IMR-90 (cell line): ENCODE data around the gene TNFSF13B. TPM values are rescaled to one million over a fixed set of nuclear protein-coding genes. Genes with fewer than 3 reads are reported as not detected.

ENCODE experiments used
- ATAC-seq: fragments of 200-7000 bp; cut with Tn5 transposase; 2 replicates; pipeline ENCODE4 v1.9.1; 2020; ENCODE audit warnings: low read depth, mild to moderate bottlenecking, moderate library complexity
- BruUV-seq: library from RNA; stranded (reverse); fragments of 400-500 nt; replicated peaks from 2 replicates; lab custom pipeline; 2021; lab: Mats Ljungman, UMichigan
- CTCF ChIA-PET: fragments of 300-600 bp; formaldehyde crosslinking; extraction: SDS; loops from one replicate; lab custom pipeline; 2021; ENCODE audit warnings: antibody characterized with exemption; lab: Yijun Ruan, JAX
- POLR2A ChIA-PET: fragments of 300-600 bp; sonication (Branson Sonifier 250); formaldehyde crosslinking; loops from one replicate; lab custom pipeline; 2022; ENCODE audit warnings: antibody characterized with exemption; ENCODE audit not compliant: unreplicated experiment; lab: Charles Lee
- DNase-seq: peaks from one replicate; pipeline ENCODE4 v3.0.0; 2013
- H2AFZ ChIP-seq: replicated peaks from 2 replicates; pipeline ENCODE3; 2013; ENCODE audit warnings: low read length, mild to moderate bottlenecking; ENCODE audit not compliant: poor library complexity
- H2AK5ac ChIP-seq: 2 replicates; pipeline ENCODE4 v1.6.1; 2013; ENCODE audit warnings: low read depth, low read length, inconsistent platforms
- H2AK9ac ChIP-seq: replicated peaks from 2 replicates; pipeline ENCODE3; 2013; ENCODE audit warnings: mild to moderate bottlenecking, low read depth, low read length, moderate library complexity; ENCODE audit not compliant: poor library complexity
- H2BK120ac ChIP-seq: 2 replicates; pipeline ENCODE4 v1.6.1; 2013; ENCODE audit warnings: low read depth, low read length, inconsistent platforms
- H2BK15ac ChIP-seq: 3 replicates; pipeline ENCODE4 v1.6.1; 2013; ENCODE audit warnings: low read depth, low read length, inconsistent platforms
- H2BK20ac ChIP-seq: 2 replicates; pipeline ENCODE4 v1.6.1; 2013; ENCODE audit warnings: low read depth, mild to moderate bottlenecking, inconsistent platforms, low read length, moderate library complexity
- H2BK5ac ChIP-seq: 2 replicates; pipeline ENCODE4 v1.6.1; 2013; ENCODE audit warnings: mild to moderate bottlenecking, low read depth, low read length, inconsistent platforms; ENCODE audit not compliant: poor library complexity, severe bottlenecking
- H3K14ac ChIP-seq: replicated peaks from 2 replicates; pipeline ENCODE4 v1.6.1; 2013; ENCODE audit warnings: low read depth, low read length, inconsistent platforms
- H3K18ac ChIP-seq: 2 replicates; pipeline ENCODE4 v1.6.1; 2013; ENCODE audit warnings: low read depth, low read length, control low read depth
- H3K23ac ChIP-seq: 2 replicates; pipeline ENCODE4 v1.6.1; 2013; ENCODE audit warnings: low read depth, low read length, inconsistent platforms
- H3K27ac ChIP-seq: 2 replicates; pipeline ENCODE4 v1.5.1; 2013; ENCODE audit warnings: mild to moderate bottlenecking, control low read depth, low read length; ENCODE audit not compliant: insufficient read depth
- H3K27me3 ChIP-seq: 2 replicates; pipeline ENCODE4 v1.6.1; 2013; ENCODE audit warnings: low read length; ENCODE audit not compliant: control insufficient read depth, insufficient read depth
- H3K36me3 ChIP-seq: 2 replicates; pipeline ENCODE4 v1.6.1; 2013; ENCODE audit warnings: low read length, mixed read lengths; ENCODE audit not compliant: control insufficient read depth, insufficient read depth
- H3K4ac ChIP-seq: 2 replicates; pipeline ENCODE4 v1.6.1; 2013; ENCODE audit warnings: low read depth, low read length, inconsistent platforms
- H3K4me1 ChIP-seq: 2 replicates; pipeline ENCODE4 v1.6.1; 2013; ENCODE audit warnings: low read length, mixed read lengths; ENCODE audit not compliant: control insufficient read depth, insufficient read depth
- H3K4me2 ChIP-seq: 2 replicates; pipeline ENCODE4 v1.6.1; 2013; ENCODE audit warnings: low read depth, mild to moderate bottlenecking, control low read depth, low read length, moderate library complexity
- H3K4me3 ChIP-seq: 2 replicates; pipeline ENCODE4 v1.5.1; 2013; ENCODE audit warnings: low read depth, mild to moderate bottlenecking, control low read depth, low read length, moderate library complexity; ENCODE audit not compliant: insufficient read depth
- H3K56ac ChIP-seq: 2 replicates; pipeline ENCODE4 v1.6.1; 2013; ENCODE audit warnings: low read length, inconsistent platforms; ENCODE audit not compliant: insufficient read depth; ENCODE audit errors: extremely low read depth
- H3K79me1 ChIP-seq, 2 experiments: 2 replicates each; pipeline ENCODE4 v1.6.1; 2013; ENCODE audit warnings: low read length in 2 of 2, inconsistent platforms in 1 of 2, low read depth in 1 of 2
- H3K9ac ChIP-seq: 2 replicates; pipeline ENCODE4 v1.6.1; 2013; ENCODE audit warnings: low read depth, low read length, control low read depth
- H3K9me1 ChIP-seq: 2 replicates; pipeline ENCODE4 v1.6.1; 2013; ENCODE audit warnings: low read length, inconsistent platforms; ENCODE audit not compliant: insufficient read depth
- H3K9me3 ChIP-seq: 2 replicates; pipeline ENCODE4 v1.6.1; 2013; ENCODE audit warnings: low read length; ENCODE audit not compliant: control insufficient read depth, insufficient read depth
- H4K20me1 ChIP-seq: 2 replicates; pipeline ENCODE4 v1.6.1; 2013; ENCODE audit warnings: low read length, inconsistent platforms; ENCODE audit not compliant: insufficient read depth
- H4K5ac ChIP-seq: 2 replicates; pipeline ENCODE4 v1.6.1; 2013; ENCODE audit warnings: mild to moderate bottlenecking, low read depth, low read length, control low read depth
- H4K8ac ChIP-seq, 2 experiments: 2 replicates each; pipeline ENCODE4 v1.6.1; 2013; ENCODE audit warnings: low read depth in 2 of 2, low read length in 2 of 2, control low read depth in 1 of 2, inconsistent platforms in 1 of 2
- H4K91ac ChIP-seq: 2 replicates; pipeline ENCODE4 v1.6.1; 2013; ENCODE audit warnings: low read depth, low read length, inconsistent platforms; ENCODE audit not compliant: insufficient read depth
- BHLHE40 ChIP-seq: fragments of 150-350 bp; IDR thresholded peaks from 2 replicates; pipeline ENCODE4 v1.6.1; 2016; ENCODE audit warnings: mild to moderate bottlenecking, low read depth, low read length
- CHD1 ChIP-seq: IDR thresholded peaks from 2 replicates; pipeline ENCODE4 v1.6.1; 2012; ENCODE audit warnings: low read depth, low read length, improper control_type of control experiment
- ELK1 ChIP-seq: fragments of 150-350 bp; IDR thresholded peaks from 2 replicates; pipeline ENCODE4 v1.6.1; 2016; ENCODE audit warnings: low read depth, mild to moderate bottlenecking, low read length, moderate library complexity, borderline replicate concordance
- FOS ChIP-seq: fragments of 150-350 bp; IDR thresholded peaks from 2 replicates; pipeline ENCODE4 v1.6.1; 2016; ENCODE audit warnings: low read depth, low read length
- MAFK ChIP-seq: IDR thresholded peaks from 2 replicates; pipeline ENCODE4 v1.6.1; 2012; ENCODE audit warnings: low read depth, low read length, improper control_type of control experiment
- MAZ ChIP-seq: IDR thresholded peaks from 2 replicates; pipeline ENCODE4 v1.6.1; 2012; ENCODE audit warnings: low read depth, mild to moderate bottlenecking, low read length, improper control_type of control experiment, moderate library complexity, borderline replicate concordance
- MXI1 ChIP-seq: IDR thresholded peaks from 2 replicates; pipeline ENCODE4 v1.6.1; 2012; ENCODE audit warnings: low read depth, mild to moderate bottlenecking, low read length, moderate library complexity, borderline replicate concordance
- NFE2L2 ChIP-seq: fragments of 150-350 bp; IDR thresholded peaks from 2 replicates; pipeline ENCODE4 v1.6.1; 2016; ENCODE audit warnings: low read depth, mild to moderate bottlenecking, low read length
- POLR2A ChIP-seq: IDR thresholded peaks from 2 replicates; pipeline ENCODE4 v1.6.1; 2012; ENCODE audit warnings: mild to moderate bottlenecking, low read depth, low read length
- RAD21 ChIP-seq: IDR thresholded peaks from 2 replicates; pipeline ENCODE4 v1.6.1; 2012; ENCODE audit warnings: low read length, improper control_type of control experiment
- RFX5 ChIP-seq: IDR thresholded peaks from 2 replicates; pipeline ENCODE4 v1.8.0; 2012; ENCODE audit warnings: low read depth, mild to moderate bottlenecking, low read length, moderate library complexity
- SMC3 ChIP-seq: fragments of 150-350 bp; IDR thresholded peaks from 2 replicates; pipeline ENCODE4 v1.6.1; 2016; ENCODE audit warnings: low read depth, mild to moderate bottlenecking, antibody characterized with exemption, low read length, moderate library complexity
- WGBS, 2 experiments: methylation state at CpG; one replicate each; pipeline versions ENCODE4 v1.1.5 to v1.1.7; 2013; ENCODE audit warnings: missing lambda C conversion rate in 2 of 2; ENCODE audit not compliant: insufficient read length in 1 of 2; ENCODE audit errors: extremely low coverage in 2 of 2; 5-methylcytosine and 5-hydroxymethylcytosine counted together
- dilution Hi-C: fragments of 300-500 bp; cut with HindIII; formaldehyde crosslinking; loops from one replicate; pipeline ENCODE4 v1.14.3; 2018; ENCODE audit warnings: low sequenced_read_pairs; ENCODE audit not compliant: unreplicated experiment
- in situ Hi-C: fragments of 300-500 bp; cut with MboI; formaldehyde crosslinking; loops from 3 replicates; pipeline ENCODE4 v1.14.3; 2019; ENCODE audit warnings: low sequenced_read_pairs, inconsistent platforms, mixed read lengths
- intact Hi-C: fragments of 100-400 bp; cut with micrococcal nuclease; formaldehyde crosslinking; loops from 2 replicates; pipeline ENCODE4 v1.10.0; 2022
- polyA plus RNA-seq, 3 experiments: library from polyadenylated mRNA; depleted of rRNA; stranded (reverse); fragments of >200 nt; gene quantifications; 2 replicates each; pipeline ENCODE4 v1.2.3, GENCODE V29; 2012; ENCODE audit warnings: low replicate concordance in 1 of 3
- total RNA-seq: library from RNA; depleted of rRNA; stranded (reverse); fragments of >200 nt; gene quantifications from 2 replicates; pipeline ENCODE4 v1.2.3, GENCODE V29; 2012
- TF ChIP-seq, protein P1 (sequence below): conservative IDR thresholded peaks from 2 replicates; pipeline ENCODE4 v1.5.1; 2012; ENCODE audit warnings: mild to moderate bottlenecking, low read depth, low read length, improper control_type of control experiment
- TF ChIP-seq, protein P2 (sequence below): fragments of 150-350 bp; IDR thresholded peaks from 2 replicates; pipeline ENCODE4 v1.6.1; 2017; ENCODE audit warnings: mild to moderate bottlenecking, antibody characterized with exemption, low read length, low read depth

The TNFSF13B gene
- total and polyA plus RNA-seq, 2 of the 4 experiments (the other 2 are of a cell fraction), result 0.29 to 0.54 TPM

GRCh38 chr13:108289819-108290218 is 20.3 kb downstream of the TNFSF13B start:
- Histone ChIP-seq H3K23ac (no peak overlapping the region), H4K8ac (no peak overlapping the region), H3K27ac (no peak overlapping the region), H3K9ac (no peak overlapping the region), H2BK5ac (no peak overlapping the region), H3K18ac (no peak overlapping the region), H3K27me3 (peaks cover 2% of the 10 kb centered on the region; the same call in 1 of the 2 replicates), H4K20me1 (no peaks in the 10 kb centered on the region), H3K14ac (no peak overlapping the region), H2BK20ac (no peak overlapping the region), H3K4me3 (no peak overlapping the region), H3K4me2 (no peak overlapping the region), H3K79me1 (no peaks in the 10 kb centered on the region), H4K5ac (no peak overlapping the region), H2AFZ (no peak overlapping the region), H3K9me3 (no peaks in the 10 kb centered on the region), H2AK9ac (no peak overlapping the region), H3K4ac (no peak overlapping the region), H2BK120ac (no peak overlapping the region), H3K56ac (no peak overlapping the region), H2AK5ac (no peak overlapping the region), H3K36me3 (no peaks in the 10 kb centered on the region), H3K4me1 (no peaks in the 10 kb centered on the region), H2BK15ac (no peak overlapping the region), H4K91ac (no peak overlapping the region), H3K9me1 (no peaks in the 10 kb centered on the region)
- POLR2A ChIA-PET, result no interaction called here
- no TSS peak for BruUV-seq
- dilution Hi-C loops (no loop called here), in situ Hi-C loops (no loop called here), intact Hi-C loops (no loop called here)
- ATAC-seq (no peak), DNase-seq (no peak)
- no peak for TF ChIP-seq MAFK
- TF ChIP-seq, protein P1, sequence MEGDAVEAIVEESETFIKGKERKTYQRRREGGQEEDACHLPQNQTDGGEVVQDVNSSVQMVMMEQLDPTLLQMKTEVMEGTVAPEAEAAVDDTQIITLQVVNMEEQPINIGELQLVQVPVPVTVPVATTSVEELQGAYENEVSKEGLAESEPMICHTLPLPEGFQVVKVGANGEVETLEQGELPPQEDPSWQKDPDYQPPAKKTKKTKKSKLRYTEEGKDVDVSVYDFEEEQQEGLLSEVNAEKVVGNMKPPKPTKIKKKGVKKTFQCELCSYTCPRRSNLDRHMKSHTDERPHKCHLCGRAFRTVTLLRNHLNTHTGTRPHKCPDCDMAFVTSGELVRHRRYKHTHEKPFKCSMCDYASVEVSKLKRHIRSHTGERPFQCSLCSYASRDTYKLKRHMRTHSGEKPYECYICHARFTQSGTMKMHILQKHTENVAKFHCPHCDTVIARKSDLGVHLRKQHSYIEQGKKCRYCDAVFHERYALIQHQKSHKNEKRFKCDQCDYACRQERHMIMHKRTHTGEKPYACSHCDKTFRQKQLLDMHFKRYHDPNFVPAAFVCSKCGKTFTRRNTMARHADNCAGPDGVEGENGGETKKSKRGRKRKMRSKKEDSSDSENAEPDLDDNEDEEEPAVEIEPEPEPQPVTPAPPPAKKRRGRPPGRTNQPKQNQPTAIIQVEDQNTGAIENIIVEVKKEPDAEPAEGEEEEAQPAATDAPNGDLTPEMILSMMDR, result no peak
- no peak for TF ChIP-seq MAZ
- no peak for TF ChIP-seq BHLHE40
- no peak for TF ChIP-seq RAD21
- no peak for TF ChIP-seq NFE2L2
- TF ChIP-seq, protein P2, sequence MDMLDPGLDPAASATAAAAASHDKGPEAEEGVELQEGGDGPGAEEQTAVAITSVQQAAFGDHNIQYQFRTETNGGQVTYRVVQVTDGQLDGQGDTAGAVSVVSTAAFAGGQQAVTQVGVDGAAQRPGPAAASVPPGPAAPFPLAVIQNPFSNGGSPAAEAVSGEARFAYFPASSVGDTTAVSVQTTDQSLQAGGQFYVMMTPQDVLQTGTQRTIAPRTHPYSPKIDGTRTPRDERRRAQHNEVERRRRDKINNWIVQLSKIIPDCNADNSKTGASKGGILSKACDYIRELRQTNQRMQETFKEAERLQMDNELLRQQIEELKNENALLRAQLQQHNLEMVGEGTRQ, result no peak
- no peak for TF ChIP-seq ELK1
- TF ChIP-seq MXI1, result no peak
- TF ChIP-seq FOS, result no peak
- no peak for TF ChIP-seq RFX5
- TF ChIP-seq POLR2A, result no peak
- no peak for TF ChIP-seq CHD1
- no peak for TF ChIP-seq SMC3
- CTCF ChIA-PET, result no interaction called here
- whole genome bisulfite sequencing, 2 experiments, result no CpG with 5 or more reads among the region's 1 CpG
